HG03354 (cell line): Measurements from ENCODE around the gene TTLL10.
"Not testable (repeated sequence)": the region's sequence is repeated elsewhere in the genome, so short reads cannot be mapped to it uniquely, and the experiment has no call there.

ENCODE experiments used
- ATAC-seq: cut with Tn5 transposase; IDR thresholded peaks from one replicate; pipeline ENCODE4 v1.9.1; 2021; ENCODE audit warnings: mild to moderate bottlenecking; ENCODE audit not compliant: unreplicated experiment, poor library complexity, severe bottlenecking

Gene TTLL10

GRCh38 chr1:1168451-1169411 lies 4.9 kb upstream of the TTLL10 start:
- ATAC-seq: no peak

DNA sequence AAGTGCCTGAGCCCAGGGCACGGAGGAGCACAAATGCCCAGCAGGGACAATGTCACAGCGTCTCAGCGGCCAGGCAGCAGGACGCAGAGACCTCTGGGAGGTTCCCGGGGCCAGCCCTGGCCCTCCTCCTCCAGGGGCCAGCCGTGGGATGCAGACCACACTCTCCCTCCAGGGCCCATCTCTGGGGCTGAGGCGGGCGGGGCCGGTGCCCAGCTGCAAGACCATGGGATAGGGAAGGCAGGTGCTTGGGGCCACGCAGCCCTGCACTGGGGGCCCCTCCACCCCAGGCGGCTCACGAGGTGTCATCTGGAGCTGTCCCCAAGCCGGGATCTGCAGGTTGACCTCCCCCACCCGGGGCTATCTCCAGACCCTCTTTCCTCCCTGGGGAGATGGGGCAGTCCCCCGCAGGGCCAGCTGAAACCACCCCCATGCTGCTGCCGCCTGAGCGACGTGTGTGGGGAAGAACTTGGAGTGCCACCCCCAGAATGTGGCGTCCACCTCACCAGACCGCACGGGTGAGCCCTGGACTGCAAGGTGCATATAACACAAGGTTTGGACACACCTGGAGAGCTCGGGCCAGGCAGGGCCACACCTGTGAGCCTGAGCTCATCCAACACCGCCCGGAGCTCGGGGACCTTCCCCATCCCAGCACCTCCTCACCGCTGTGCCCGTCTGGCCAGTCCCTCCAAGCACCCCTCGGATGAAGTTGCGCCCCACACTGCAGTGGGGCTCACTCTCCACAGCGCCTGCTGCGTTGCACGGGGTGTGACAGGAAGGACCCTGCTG lies 4.1 kb upstream of the TTLL10 start:
- ATAC-seq: no peak

- ATAC-seq: no peak
Measured at GRCh38 chr1:1170215-1171091, 3.2 kb upstream of the TTLL10 start.

DNA sequence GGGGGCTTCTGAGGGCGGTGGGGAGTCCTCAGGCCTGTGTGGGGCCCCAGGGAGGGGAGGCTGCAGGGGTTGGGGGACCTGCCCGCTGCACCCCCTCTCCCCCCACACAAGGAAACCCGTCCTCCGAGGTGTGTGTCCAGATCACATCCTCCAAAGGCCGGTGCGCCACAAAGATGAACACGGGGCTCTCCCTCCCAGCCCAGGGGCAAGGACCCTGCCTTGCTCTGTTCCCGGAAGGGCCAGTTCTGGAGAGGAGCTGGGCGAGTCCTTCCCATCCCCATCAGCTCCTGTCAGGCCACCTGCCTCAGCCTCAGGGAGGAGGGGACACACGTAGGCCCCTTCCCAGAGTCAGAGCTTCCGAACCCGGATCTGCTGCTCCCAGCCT lies 2.5 kb upstream of the TTLL10 start:
- ATAC-seq: no peak

GRCh38 chr1:1171546-1172340 lies 1.9 kb upstream of the TTLL10 start:
- ATAC-seq: no peak

- no peak for ATAC-seq
Measured at GRCh38 chr1:1173061-1173792, 453 bp upstream of the TTLL10 start.

DNA sequence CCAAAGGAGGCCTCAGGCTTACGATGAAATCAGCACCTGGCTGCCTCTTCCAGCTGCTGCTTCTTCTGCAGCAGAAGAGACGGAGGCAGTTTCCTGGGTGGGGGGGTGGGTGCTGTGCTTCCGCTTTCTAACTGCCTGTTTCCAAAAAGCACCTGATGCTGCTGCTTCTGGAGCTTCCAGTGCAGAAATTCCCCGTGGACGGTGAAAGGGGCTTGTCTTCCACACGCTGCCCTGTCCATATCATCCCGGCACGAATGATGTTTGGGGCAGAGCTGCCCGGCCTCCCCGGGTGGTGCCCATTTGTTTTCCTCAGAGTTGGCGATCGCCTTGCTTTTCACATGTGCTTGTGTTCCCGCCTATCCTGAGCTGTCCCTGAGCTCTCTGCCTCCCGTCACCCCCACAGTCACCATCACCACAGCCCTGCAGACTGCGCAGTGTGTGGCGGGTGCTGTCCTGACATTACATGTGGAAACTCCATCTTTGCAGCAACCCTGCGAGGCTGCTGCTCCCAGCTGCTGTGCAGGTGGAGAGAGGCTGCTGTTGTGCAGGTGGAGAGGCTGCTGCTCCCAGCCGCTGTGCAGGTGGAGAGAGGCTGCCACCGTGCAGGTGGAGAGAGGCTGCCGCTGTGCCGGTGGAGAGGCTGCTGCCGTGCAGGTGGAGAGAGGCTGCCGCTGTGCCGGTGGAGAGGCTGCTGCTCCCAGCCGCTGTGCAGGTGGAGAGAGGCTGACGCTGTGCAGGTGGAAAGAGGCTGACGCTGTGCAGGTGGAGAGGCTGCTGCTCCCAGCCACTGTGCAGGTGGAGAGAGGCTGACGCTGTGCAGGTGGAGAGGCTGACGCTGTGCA lies 1.8 kb downstream of the TTLL10 start:
- no peak for ATAC-seq

GRCh38 chr1:1176063-1176761 lies 2.5 kb downstream of the TTLL10 start:
- ATAC-seq: not testable (repeated sequence)

DNA sequence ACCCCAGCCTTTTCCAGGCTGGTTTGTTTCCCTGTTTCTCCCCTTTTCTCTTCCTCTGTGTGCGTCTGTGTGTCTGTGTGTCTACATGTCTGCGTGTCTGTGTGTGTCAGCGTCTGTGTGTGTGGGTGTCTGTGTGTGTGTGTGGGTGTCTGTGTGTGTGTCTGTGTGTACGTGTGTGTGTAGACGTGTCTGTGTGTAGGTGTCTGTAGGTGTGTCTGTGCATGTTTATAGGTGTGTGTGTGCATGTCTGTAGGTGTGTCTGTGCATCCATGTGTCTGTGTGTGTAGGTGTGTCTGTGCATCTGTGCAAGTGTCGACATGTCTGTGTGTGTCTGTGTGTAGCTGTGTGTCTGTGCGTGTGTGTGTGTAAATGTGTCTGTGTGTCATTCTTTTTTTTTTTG lies 3.3 kb downstream of the TTLL10 start:
- ATAC-seq: no peak

GRCh38 chr1:1177452-1178206 lies 3.9 kb downstream of the TTLL10 start:
- ATAC-seq: no peak

DNA sequence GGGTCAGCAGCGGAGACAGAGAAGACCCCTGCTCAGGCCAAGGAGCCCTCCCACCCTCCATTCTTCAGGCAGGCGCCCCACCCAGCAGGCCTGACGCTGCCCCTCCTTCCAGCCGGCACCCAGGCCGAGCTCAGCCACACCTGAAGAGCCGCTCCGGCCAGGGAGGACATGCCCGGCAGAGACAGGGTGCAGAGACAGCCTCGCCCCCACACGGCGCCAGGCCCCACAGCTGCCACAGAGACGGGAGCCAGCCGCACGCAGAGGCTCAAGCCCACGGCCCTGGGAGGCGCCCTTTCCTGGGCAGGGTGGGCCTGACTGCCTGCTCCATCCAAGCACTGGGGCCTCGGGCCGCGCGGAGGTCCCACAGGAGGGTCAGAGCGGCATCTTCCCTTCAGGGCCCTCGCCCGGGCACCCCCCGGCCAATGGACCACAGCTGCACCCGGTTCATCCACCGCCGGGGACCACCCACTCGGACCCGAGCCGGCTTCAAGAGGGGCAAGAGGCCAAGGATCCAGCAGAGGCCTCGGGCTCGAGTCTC lies 5.2 kb downstream of the TTLL10 start:
- ATAC-seq: no peak

- ATAC-seq: no peak
Measured at GRCh38 chr1:1179346-1179982, 5.8 kb downstream of the TTLL10 start.

GRCh38 chr1:1179983-1180861 lies 6.5 kb downstream of the TTLL10 start:
- no peak for ATAC-seq

DNA sequence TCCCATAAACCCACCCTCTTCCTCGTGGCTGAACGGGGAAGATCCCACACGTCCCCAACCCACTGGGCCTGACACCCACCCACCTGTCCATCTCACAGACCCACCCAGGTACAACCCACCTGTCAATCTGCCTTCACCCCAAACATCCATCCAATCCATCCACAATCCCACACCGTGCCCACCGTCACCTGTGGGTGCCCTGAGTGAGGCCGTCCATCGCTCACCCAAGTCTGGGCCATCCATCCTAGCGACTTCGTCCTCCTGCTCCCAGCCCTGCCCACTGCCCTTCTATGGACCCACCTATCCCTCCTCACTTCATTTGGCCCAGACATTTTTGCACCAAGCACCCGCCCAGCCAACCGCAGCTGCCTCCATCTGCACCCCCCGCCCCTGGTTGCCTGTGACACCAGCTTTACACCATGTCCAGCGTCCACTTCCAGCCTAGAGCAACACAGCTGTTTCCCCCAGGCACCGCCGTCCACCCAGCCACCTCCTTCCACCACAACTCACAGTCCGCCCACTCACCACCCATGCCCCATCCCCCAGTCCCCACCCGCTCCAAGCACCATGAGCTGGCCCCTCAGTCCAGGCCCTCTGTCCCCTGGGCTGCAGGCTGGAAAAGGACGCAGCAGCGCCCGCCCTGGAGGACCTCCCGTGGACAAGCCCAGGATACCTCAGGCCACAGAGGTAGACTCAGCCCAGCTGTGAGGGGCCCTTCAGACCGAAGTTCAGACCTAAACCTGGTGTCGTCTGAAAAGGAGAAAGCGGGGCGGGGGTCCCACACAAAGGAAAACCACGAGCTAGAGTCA lies 7.7 kb downstream of the TTLL10 start:
- ATAC-seq: no peak
